Measurements from ENCODE around the gene SEPTIN1.

SEPTIN1 gene

GRCh38 chr16:30376461-30376902 lies 5.9 kb downstream of the SEPTIN1 start:
- DNase-seq, result no peak

GRCh38 chr16:30375864-30376263 lies 6.5 kb downstream of the SEPTIN1 start:
- DNase-seq, result no peak

GRCh38 chr16:30374538-30374937 lies 7.8 kb downstream of the SEPTIN1 start, which contains the start of gene MYL11:
MYL11 (plus strand) TSS chr16:30374802; CDS start chr16:30374858, 56 bp downstream.
- no peak for DNase-seq

GRCh38 chr16:30372725-30373124 lies 9.6 kb downstream of the SEPTIN1 start:
- no peak for DNase-seq

GRCh38 chr16:30372038-30372712 lies 10.2 kb downstream of the SEPTIN1 start:
- DNase-seq, result no peak

- no peak for DNase-seq
Observed at GRCh38 chr16:30371248-30371816, 11.0 kb downstream of the SEPTIN1 start.

GRCh38 chr16:30370456-30371247 lies 11.7 kb downstream of the SEPTIN1 start, which contains the start of gene TBC1D10B:
TBC1D10B (minus strand) TSS chr16:30370494; CDS start chr16:30370183, 311 bp downstream.
- peak; percentile 100 for DNase-seq

GRCh38 chr16:30369938-30370455 lies 12.4 kb downstream of the SEPTIN1 start:
- no peak for DNase-seq

GRCh38 chr16:30369091-30369937 lies 13.0 kb downstream of the SEPTIN1 start:
- DNase-seq, result no peak

GRCh38 chr16:30368792-30369090 lies 13.6 kb downstream of the SEPTIN1 start:
- no peak for DNase-seq

- DNase-seq, result peak; percentile 23
Observed at GRCh38 chr16:30368122-30368791, 14.1 kb downstream of the SEPTIN1 start.

GRCh38 chr16:30367349-30368009 lies 14.9 kb downstream of the SEPTIN1 start:
- DNase-seq, result no peak

- DNase-seq, result no peak
Observed at GRCh38 chr16:30366511-30366910, 15.8 kb downstream of the SEPTIN1 start.

- no peak for DNase-seq
Observed at GRCh38 chr16:30365200-30365599, 17.2 kb downstream of the SEPTIN1 start.

- no peak for DNase-seq
Observed at GRCh38 chr16:30361180-30361579, 21.2 kb downstream of the SEPTIN1 start.

- DNase-seq, result no peak
Observed at GRCh38 chr16:30359871-30360170, 22.5 kb downstream of the SEPTIN1 start.

- DNase-seq, result no peak
Observed at GRCh38 chr16:30358990-30359870, 23.1 kb downstream of the SEPTIN1 start.

- no peak for DNase-seq
Observed at GRCh38 chr16:30358577-30358936, 23.8 kb downstream of the SEPTIN1 start.

GRCh38 chr16:30357715-30358576 lies 24.4 kb downstream of the SEPTIN1 start:
- no peak for DNase-seq

Measured in amniotic stem cell (primary cell).